ENCODE results near the gene GON4L. TPM values are rescaled to one million over a fixed set of nuclear protein-coding genes. Genes with fewer than 3 reads are reported as not detected.

GON4L gene
- polyA plus RNA-seq, 1 donor (not counting 4 experiments of a cell fraction or from before 2014, with no cell fraction given) = 16.7 TPM

- Histone ChIP-seq H3K4me2 (ENCODE audit: control insufficient read depth, extremely low read depth, insufficient read depth, low read depth, low read length) (no peak overlapping the region), H3K9me3 (ENCODE audit: control insufficient read depth, low read depth, low read length) (no peaks in the 10 kb centered on the region), H3K36me3 (ENCODE audit: control insufficient read depth in 2 of 2, extremely low read depth in 1 of 2, insufficient read depth in 2 of 2, low read length in 2 of 2) (no peaks in the 10 kb centered on the region), H2AFZ (ENCODE audit: control insufficient read depth, low read length) (no peak overlapping the region), H4K20me1 (ENCODE audit: control insufficient read depth, extremely low read depth, insufficient read depth, low read length) (no peaks in the 10 kb centered on the region), H3K9me1 (ENCODE audit: control insufficient read depth, extremely low read depth, insufficient read depth, low read length) (no peaks in the 10 kb centered on the region), H3K27me3 (ENCODE audit: control insufficient read depth, extremely low read depth, insufficient read depth, low read length) (peaks cover 6% of the 10 kb centered on the region), H3K27ac (ENCODE audit: control insufficient read depth, insufficient read depth, low read length) (no peak overlapping the region), H3K4me3 (ENCODE audit: control insufficient read depth in 2 of 3, extremely low read depth in 1 of 3, insufficient read depth in 2 of 3, low read depth in 1 of 3, low read length in 3 of 3) (no peak overlapping the region), H3K9ac (ENCODE audit: control insufficient read depth, extremely low read depth, insufficient read depth, low read length) (no peak overlapping the region), H3K4me1 (ENCODE audit: control insufficient read depth, extremely low read depth, insufficient read depth, low read length) (no peaks in the 10 kb centered on the region), H3K79me2 (ENCODE audit: control insufficient read depth, insufficient read depth, low read length) (no peaks in the 10 kb centered on the region)
- dilution Hi-C loops (cut with MboI; ENCODE audit: extremely low pct_ligation_motif_present, low sequenced_read_pairs) = no loop called here
- no peak for DNase-seq (ENCODE audit: low read depth, low spot score)
- no peak for FAIRE-seq
- no peak for TF ChIP-seq CTCF (optimal IDR thresholded peaks at IDR 0.05 in 1 of 3, IDR thresholded peaks at IDR 0.05 in 1 of 3, conservative IDR thresholded peaks at IDR 0.05 in 1 of 3; ENCODE audit: extremely low read depth in 1 of 3, insufficient read depth in 2 of 3, low read length in 3 of 3)
Observed at GRCh38 chr1:155880251-155880650, 23.2 kb upstream of the GON4L start.

GRCh38 chr1:155877945-155878344, 20.9 kb upstream of the GON4L start:
- no peak for FAIRE-seq
- TF ChIP-seq CTCF (optimal IDR thresholded peaks at IDR 0.05 in 1 of 3, IDR thresholded peaks at IDR 0.05 in 1 of 3, conservative IDR thresholded peaks at IDR 0.05 in 1 of 3; ENCODE audit: extremely low read depth in 1 of 3, insufficient read depth in 2 of 3, low read length in 3 of 3) (no peak), EZH2 (IDR thresholded peaks at IDR 0.05; ENCODE audit: low read length) (no peak)
- H3K27ac ChIP-seq (ENCODE audit: control insufficient read depth, insufficient read depth, low read length) = no peak overlapping the region
- H3K9me3 ChIP-seq (ENCODE audit: control insufficient read depth, low read depth, low read length) = no peaks in the 10 kb centered on the region
- H3K79me2 ChIP-seq (ENCODE audit: control insufficient read depth, insufficient read depth, low read length) = no peaks in the 10 kb centered on the region
- no peaks in the 10 kb centered on the region for H3K9me1 ChIP-seq (ENCODE audit: control insufficient read depth, extremely low read depth, insufficient read depth, low read length)
- H4K20me1 ChIP-seq (ENCODE audit: control insufficient read depth, extremely low read depth, insufficient read depth, low read length) = no peaks in the 10 kb centered on the region
- H3K9ac ChIP-seq (ENCODE audit: control insufficient read depth, extremely low read depth, insufficient read depth, low read length) = no peak overlapping the region
- no peak for DNase-seq (ENCODE audit: low read depth, low spot score)
- H3K4me1 ChIP-seq (ENCODE audit: control insufficient read depth, extremely low read depth, insufficient read depth, low read length) = no peaks in the 10 kb centered on the region
- H3K4me2 ChIP-seq (ENCODE audit: control insufficient read depth, extremely low read depth, insufficient read depth, low read depth, low read length) = no peak overlapping the region
- no peak overlapping the region for H2AFZ ChIP-seq (ENCODE audit: control insufficient read depth, low read length)
- dilution Hi-C loops (cut with MboI; ENCODE audit: extremely low pct_ligation_motif_present, low sequenced_read_pairs) = no loop called here
- H3K27me3 ChIP-seq (ENCODE audit: control insufficient read depth, extremely low read depth, insufficient read depth, low read length) = peaks cover 3% of the 10 kb centered on the region
- H3K36me3 ChIP-seq (ENCODE audit: control insufficient read depth in 2 of 2, extremely low read depth in 1 of 2, insufficient read depth in 2 of 2, low read length in 2 of 2) = no peaks in the 10 kb centered on the region
- no peak overlapping the region for H3K4me3 ChIP-seq (ENCODE audit: control insufficient read depth in 2 of 3, extremely low read depth in 1 of 3, insufficient read depth in 2 of 3, low read depth in 1 of 3, low read length in 3 of 3)
